T-helper 2 cell treated with Interferon-gamma antibody and Interleukin-4, amounts not matched to agents 100 ng/mL and 5 ng/mL, for 36 hours (primary cell): ENCODE data around the gene TSEN2. TPM values are rescaled to one million over a fixed set of nuclear protein-coding genes. Genes with fewer than 3 reads are reported as not detected.
"Not testable (repeated sequence)": the region's sequence is repeated elsewhere in the genome, so short reads cannot be mapped to it uniquely, and the experiment has no call there.

Experiments
- intact Hi-C: fragments of 100-400 bp; cut with micrococcal nuclease; formaldehyde crosslinking; loops from one replicate; pipeline ENCODE4 v1.15.1; 2023
- total RNA-seq: library from RNA; stranded (reverse); gene quantifications from 2 replicates; pipeline ENCODE4 v1.2.3, GENCODE V29; 2022

TSEN2 gene
- total RNA-seq, 1 donor from 2014 or later = 13.9 TPM

- intact Hi-C loops = no loop called here
Observed at GRCh38 chr3:12501360-12502020, 17.2 kb downstream of the TSEN2 start.

GRCh38 chr3:12503126-12503957, 19.1 kb downstream of the TSEN2 start:
- intact Hi-C loops = no loop called here

GRCh38 chr3:12506201-12506709, 22.0 kb downstream of the TSEN2 start:
- intact Hi-C loops = no loop called here

GRCh38 chr3:12507591-12508281, 23.5 kb downstream of the TSEN2 start:
- intact Hi-C loops = no loop called here

GRCh38 chr3:12508291-12508700, 24.0 kb downstream of the TSEN2 start:
- intact Hi-C loops = no loop called here

- intact Hi-C loops = no loop called here
Observed at GRCh38 chr3:12509466-12509865, 25.2 kb downstream of the TSEN2 start.

GRCh38 chr3:12512534-12513118, 28.3 kb downstream of the TSEN2 start:
- intact Hi-C loops = no loop called here

- intact Hi-C loops = no loop called here
Observed at GRCh38 chr3:12513694-12514446, 29.6 kb downstream of the TSEN2 start.

- intact Hi-C loops = no loop called here
Observed at GRCh38 chr3:12515631-12516030, 31.4 kb downstream of the TSEN2 start.

- intact Hi-C loops = no loop called here
Observed at GRCh38 chr3:12516873-12517272, 32.6 kb downstream of the TSEN2 start.

- intact Hi-C loops = no loop called here
Observed at GRCh38 chr3:12518261-12519028, 34.2 kb downstream of the TSEN2 start.

- intact Hi-C loops = no loop called here
Observed at GRCh38 chr3:12521010-12521409, 36.7 kb downstream of the TSEN2 start.

GRCh38 chr3:12522721-12523120, 38.4 kb downstream of the TSEN2 start:
- intact Hi-C loops = no loop called here

GRCh38 chr3:12527757-12528143, 43.5 kb downstream of the TSEN2 start:
- intact Hi-C loops = no loop called here

- intact Hi-C loops = no loop called here
Observed at GRCh38 chr3:12532182-12532581, 47.9 kb downstream of the TSEN2 start.

GRCh38 chr3:12536423-12536822, 52.1 kb downstream of the TSEN2 start:
- intact Hi-C loops = no loop called here

- intact Hi-C loops = no loop called here
Observed at GRCh38 chr3:12541625-12542024, 57.3 kb downstream of the TSEN2 start.

GRCh38 chr3:12543497-12543896, 59.2 kb downstream of the TSEN2 start:
- intact Hi-C loops = not testable (repeated sequence)

GRCh38 chr3:12544652-12545472, 60.6 kb downstream of the TSEN2 start:
- intact Hi-C loops = no loop called here
